ENCODE measurements around the gene HDAC7.

The HDAC7 gene

DNA sequence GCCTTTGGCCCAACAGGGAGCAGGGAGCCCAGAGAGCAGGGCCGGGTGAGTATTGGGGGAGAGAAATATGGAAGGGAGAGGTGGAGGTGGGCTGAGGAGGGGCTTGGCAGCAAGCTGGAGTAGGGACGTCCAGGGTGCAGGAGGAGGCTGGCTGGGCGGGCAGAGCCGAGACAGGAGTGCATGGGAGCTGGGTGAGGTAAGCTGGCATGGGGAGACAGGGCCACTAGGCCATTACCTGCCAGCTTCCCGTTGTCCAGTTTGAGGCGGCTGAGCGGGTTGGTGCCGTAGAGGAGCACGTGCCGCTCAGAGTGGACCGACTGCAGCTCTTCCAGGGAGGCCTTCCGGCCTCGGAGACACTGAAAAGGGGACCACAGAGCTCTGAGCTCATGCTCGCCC, 28.4 kb downstream of the HDAC7 start:
- DNase-seq: no peak

- no peak for DNase-seq
Measured at GRCh38 chr12:47790676-47791350, 28.9 kb downstream of the HDAC7 start.

- DNase-seq: no peak
Measured at GRCh38 chr12:47789712-47790489, 29.8 kb downstream of the HDAC7 start.

DNA sequence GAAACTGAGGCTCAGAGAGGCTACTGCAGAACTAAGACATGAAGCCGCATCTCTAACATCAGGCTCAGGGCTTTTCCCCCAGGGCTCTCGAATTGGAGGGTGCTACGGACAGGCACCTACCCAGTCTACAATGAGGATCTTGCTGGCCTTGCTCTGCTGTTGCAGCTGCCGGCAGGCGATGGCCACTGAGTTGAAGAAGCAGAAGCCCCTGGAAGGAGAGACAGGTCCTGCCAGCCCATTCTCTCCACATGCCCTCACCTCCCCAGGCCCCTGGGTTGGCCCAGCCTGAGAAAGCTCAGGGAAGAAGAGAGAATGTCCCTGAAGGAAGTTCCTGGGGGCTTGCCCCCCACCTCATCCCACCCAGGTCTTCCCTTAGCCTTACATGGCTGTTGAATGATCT, 30.6 kb downstream of the HDAC7 start:
- no peak for DNase-seq

GRCh38 chr12:47787596-47788319, 31.9 kb downstream of the HDAC7 start:
- DNase-seq: no peak

GRCh38 chr12:47786662-47787280, 32.9 kb downstream of the HDAC7 start:
- DNase-seq: no peak

DNA sequence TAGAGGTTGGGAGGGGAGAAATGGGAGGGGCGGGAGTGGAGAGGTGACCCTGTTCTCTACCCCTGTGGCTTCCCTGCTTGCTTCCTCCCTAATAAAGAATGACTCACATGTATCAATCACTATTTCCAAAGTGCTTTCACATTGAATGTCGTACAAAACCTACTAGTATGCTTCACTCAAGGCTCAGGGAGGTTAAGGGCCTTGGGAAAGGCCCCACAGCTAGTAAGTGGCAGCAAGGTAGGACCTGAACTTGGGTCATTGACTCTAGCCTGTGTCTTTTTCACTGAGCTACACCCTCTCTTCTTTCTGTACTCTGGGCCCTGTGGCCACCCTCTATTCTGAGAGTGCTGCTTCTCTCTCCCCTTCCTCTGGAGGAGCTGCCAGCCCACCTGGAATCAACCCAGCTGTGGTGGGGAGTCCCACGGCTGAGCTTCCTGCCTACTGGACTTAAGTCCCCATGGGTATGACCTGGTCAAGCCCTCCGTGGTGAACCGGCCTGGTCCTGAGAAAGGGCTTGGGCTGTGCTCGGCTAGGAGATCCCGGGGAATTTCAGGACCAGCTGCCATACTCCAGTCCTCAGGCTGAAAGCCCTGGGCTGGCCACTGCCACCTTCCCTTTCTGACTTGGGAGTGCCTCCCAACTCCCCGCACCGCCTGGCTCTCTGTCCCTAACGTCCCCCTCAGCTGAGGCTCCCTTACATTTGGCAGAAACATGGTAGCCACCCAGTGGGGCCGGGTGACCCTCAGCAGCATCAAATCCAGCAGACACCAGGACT, 33.6 kb downstream of the HDAC7 start:
- no peak for DNase-seq

GRCh38 chr12:47785036-47785886, 34.4 kb downstream of the HDAC7 start:
- no peak for DNase-seq

DNA sequence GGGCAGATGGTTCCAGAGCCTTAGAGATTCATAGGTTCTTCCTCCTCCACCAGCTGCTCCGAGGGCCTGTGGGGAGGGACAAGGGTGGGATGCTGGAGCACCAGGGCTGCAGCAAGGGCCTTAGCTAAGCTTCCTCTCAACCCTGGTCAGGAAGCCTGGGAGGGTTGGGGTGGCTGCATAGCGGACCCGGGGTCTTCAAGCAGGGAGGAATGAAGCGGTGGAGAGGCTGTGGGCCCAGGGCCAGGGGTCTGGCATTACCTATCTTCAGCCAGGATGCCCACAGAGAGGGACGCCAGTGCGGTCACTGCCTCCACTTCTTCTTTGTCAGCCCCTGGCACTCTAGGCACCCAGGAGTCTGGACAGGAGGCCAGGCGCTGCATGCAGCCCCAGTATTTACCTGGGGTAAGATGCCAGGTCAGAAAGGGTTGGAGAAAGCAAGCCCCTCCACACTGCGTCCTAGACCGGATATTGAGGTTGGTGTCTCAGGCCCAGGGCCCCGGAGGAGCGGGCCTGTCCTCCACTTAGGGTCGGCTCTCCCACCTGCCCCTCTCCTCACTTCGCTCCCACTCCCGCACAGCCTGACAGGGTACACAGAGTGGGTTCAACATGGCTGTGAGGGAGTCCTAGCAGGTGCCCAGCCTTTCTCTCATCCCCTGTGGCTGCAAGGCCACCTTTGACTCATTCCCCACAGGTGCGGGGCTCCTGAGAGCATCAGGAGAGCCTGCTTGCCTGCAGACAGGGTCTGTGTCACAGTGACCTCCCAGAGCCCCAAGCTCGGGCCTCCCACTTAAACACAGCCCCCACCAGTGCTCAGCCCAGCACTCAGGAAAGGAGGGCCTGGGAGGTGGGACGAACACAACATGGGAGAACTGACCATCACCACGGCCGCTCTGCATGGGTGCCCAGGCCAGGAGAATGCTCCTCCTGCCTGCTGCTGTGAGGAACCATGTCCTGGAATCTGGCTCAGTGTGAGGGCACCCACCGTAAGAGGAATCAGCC, 35.6 kb downstream of the HDAC7 start:
- DNase-seq: no peak

DNA sequence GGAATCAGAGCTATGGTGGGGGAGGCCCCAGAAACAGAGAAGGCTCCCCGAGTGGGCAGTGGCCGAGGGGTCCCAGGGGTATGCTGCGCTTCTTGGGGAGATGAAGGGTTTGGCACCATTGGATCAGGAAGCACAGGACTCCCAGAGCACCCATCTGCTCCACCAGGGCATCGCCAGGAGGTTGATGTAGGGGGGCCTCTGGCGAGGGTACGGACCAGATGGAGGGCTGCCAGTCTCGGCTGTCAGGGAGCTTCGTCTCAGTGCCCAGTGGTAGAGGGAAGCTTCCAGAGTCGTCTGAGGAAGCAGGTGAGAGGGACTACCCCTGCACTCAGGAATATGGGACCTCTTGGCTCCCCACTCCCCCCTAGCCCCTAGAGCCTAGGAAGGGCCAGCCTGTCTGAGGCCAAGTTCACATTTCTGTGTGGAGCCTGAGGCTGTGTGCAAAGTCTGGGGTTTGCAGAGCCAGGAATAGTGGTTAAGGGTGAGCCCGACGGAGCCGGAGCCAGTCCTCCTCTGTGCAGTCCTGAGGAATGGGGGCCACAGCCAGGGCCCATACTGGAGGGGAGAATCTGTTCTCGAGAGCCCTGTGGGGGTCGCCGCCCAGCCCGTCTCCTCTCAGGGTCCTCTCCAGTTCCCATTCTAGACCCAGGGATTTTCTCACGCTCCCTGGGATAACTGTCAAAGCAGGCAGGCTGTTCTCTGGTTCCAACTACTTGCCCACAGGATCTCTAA, 36.5 kb downstream of the HDAC7 start:
- no peak for DNase-seq

GRCh38 chr12:47782372-47782770, 37.3 kb downstream of the HDAC7 start:
- no peak for DNase-seq

DNA sequence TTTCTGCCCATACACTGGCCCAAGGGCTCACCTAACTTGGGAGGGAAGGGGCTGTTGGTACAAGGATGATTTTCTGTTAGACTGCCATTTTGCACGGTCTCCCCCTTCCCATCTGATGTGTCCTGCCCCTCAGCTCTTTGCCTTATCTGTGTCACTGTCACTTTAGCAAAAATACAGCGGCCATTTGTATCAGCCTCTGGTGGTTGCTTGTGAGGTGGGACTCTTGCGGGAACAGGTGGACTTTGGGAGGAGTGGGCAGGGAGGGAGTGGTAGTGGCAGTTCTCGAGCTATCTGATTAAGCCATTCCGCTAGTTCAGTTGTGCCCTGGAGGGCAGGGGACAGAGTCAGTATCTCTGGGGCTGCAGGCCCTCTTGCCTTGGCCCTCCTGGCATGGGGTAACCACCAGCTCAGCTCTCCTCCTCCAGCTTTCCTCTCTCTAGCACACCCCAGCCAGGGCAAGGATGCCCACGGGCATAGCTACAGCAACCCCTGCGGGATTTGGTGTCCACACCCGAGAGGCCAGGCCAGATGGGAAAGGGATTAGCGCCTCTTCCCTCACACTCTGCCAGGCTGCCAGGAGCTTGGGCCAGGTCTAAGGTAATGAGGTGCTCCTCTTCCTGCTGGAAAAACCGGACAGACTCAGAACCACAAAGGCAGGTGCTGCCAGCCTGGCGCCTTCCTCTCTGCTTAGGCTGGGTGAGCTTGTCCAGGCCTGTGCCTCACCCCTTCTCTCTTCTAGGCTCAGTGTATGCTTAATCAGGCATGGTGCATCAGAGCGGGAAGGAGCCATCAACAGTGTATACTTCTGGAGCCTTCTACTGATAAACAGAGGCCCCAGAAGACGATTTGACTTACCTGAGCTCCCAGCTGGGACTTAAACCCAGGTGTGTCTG, 38.0 kb downstream of the HDAC7 start:
- no peak for DNase-seq

- no peak for DNase-seq
Measured at GRCh38 chr12:47779943-47780504, 39.7 kb downstream of the HDAC7 start.

DNA sequence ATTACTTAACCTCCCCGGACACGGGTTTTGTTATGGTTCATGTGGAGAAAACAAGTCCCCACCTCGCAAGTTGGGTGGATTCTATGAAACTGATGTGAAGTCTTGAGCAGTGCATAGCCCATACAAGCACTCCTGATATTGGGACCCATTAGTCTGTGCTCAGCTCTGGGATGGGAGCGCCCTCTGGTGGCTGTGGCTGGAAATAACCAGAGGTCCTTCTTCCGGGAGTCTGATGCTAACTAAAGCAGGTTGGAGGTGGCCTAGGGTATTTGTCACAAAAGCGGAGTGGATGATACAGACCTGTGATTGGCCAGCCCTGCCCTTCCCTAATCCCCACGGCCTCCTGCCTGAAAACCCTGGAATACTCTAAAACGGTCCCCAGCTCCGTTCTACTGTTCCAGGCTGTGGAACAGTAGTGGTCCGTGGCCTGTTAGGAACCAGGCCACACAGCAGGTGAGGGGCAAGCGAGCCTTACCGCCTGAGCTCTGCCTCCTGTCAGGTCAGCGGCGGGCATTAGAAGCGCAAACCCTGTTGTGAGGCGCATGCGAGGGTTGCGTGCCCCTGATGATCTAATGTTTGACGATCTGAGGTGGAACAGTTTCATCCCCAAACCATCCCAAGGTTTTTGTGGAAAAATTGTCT, 40.3 kb downstream of the HDAC7 start:
- DNase-seq: peak; percentile 18

DNA sequence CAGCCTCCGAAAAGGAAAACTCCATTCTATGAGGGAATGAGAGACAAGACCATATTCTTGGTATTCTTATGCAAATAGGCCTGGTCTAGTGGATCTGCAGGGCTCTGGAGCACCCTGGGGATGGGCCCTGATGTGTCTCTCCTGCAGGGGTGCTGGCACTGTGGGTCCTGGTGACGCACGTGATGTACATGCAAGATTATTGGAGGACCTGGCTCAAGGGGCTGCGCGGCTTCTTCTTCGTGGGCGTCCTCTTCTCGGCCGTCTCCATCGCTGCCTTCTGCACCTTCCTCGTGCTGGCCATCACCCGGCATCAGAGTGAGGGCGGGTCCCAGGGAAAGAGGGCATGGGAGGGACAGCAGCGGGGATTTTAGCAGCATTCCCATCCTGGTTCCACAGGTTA, 40.8 kb downstream of the HDAC7 start:
- no peak for DNase-seq

DNA sequence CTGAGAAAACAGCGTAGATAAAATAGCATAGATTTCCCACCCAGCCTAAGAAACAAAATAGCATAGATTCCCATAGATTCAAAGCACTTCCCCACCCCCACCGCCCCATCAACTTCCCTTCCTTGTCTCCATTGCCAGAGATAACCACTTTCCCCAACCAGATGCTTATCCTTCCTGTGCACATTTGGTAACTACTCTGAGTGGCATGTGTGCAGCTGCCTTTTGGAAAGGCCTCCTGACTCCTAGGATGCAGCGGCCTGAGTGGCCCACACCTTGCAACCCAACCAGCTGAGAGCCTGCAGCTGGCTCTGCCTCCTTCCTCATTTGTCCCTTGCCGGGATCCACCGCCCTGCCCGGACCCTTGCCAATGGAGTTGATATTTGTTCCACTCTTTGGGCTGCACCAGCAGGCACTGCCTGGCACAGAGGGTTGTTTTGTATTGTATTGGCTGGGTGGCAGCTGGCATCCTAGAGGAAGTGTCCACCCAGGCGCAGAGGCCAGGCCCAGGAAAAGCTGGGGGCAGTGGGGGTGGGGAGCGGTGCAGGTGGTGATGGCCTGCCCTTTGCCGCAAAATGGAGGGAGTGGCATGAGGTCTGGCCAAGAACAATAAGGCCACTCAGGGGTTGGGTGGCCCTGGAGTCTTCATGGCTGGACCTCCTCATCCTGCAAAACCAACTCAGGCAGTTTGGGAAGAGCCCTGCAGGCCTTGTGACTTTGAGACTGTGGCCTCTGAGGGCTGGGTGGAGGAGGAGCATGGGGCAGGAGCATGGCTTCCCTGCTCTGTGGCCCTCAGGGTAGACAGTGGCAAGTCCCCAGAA, 41.8 kb downstream of the HDAC7 start:
- no peak for DNase-seq

DNA sequence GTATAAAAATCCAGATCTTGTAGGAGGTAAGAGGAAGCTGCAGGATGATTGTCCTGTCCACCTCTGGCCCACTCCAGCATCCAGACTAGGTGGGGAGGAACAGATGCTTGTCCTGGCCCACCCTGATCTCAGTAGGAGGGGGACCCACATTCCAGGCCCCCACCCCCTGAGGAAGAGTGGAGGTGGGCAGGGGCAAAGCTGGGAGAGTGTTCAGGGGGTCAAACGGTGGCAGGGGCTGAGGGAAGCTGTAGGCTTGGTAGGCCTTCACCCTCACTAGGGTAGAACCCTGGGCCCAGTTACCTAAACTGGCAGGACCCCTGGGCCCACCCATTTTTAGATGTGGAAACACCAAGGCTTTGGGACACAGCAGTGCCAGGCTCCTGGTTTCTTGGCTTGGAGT, 42.6 kb downstream of the HDAC7 start:
- no peak for DNase-seq
